SKM-1 (cell line): ENCODE results near the gene GATA2.

Experiments used
- DNase-seq: peaks from one replicate; lab custom pipeline; 2025; ENCODE audit not compliant: unreplicated experiment; lab: John Stamatoyannopoulos, UW

GATA2 gene

DNA sequence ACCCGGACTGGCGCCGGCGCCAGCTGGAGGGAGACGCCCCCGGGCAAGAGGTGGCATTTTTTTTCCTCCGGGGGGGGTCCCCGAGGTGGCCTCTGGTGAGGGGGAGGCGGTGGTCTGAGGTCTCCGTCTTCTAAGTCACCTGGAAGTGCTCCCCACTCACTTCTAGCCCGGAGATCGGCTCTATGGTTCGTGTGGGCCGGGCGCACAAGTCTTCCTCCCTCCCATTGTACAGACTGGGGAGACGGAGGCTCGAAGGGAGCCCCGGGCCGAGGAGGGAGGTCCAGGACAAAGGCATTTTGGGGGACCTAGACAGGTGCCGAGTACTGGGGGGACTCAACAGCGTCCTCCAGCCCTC, 4.4 kb downstream of the GATA2 start:
- no peak for DNase-seq

DNA sequence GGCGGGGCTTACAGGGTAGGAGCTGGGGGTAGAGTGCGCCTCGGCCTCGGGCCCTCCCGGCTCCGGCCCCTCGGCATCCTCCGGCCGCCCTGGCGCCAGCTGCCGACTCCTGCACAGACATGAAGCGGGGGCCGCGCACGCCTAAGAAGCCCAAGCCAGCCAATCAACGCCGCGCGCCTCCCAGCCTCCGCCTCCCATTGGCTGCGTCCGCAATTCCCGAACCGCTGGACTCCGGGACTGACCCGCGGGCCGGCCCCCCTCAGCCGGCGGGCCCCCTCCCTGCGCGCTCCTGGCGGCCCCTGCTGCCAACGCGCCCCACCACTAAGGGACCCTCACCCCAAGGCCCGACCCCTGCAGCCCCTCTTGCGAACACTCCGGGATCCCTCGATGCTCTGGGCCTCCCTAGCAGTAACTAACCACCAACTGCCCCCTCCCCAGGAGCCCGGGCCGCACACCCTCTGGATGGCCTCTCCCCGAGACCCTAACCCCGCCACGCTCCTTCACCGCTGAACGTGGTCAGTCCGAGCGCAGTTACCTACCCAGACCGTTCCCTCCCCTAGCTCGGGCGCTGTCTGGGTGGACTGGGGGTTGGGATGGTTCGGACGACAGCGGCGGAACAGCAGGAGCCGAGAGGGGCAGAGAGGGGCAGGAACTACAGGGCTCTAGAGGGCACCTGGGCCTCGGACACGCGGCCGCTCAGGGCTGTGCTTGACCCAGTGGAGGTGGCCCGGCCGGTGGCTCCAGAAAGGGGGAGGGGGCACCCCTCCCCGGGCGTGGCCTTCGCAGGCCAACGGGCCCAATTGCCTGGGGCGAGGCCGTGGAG, 5.0 kb downstream of the GATA2 start:
- no peak for DNase-seq

DNA sequence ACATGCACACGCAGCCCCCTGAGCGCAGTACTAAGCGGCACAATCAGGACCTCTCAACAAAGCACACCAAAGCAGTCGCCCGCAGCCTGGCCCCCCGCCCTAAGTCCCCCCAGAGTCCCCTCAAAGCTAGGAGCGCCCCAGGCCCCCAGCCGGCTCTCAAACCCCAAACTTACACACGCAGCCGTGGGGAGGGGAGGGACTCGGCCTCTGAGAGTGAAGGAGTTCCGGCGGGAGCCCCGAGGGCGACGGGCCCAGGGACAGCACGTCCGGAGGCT, 5.5 kb downstream of the GATA2 start:
- DNase-seq, result no peak

DNA sequence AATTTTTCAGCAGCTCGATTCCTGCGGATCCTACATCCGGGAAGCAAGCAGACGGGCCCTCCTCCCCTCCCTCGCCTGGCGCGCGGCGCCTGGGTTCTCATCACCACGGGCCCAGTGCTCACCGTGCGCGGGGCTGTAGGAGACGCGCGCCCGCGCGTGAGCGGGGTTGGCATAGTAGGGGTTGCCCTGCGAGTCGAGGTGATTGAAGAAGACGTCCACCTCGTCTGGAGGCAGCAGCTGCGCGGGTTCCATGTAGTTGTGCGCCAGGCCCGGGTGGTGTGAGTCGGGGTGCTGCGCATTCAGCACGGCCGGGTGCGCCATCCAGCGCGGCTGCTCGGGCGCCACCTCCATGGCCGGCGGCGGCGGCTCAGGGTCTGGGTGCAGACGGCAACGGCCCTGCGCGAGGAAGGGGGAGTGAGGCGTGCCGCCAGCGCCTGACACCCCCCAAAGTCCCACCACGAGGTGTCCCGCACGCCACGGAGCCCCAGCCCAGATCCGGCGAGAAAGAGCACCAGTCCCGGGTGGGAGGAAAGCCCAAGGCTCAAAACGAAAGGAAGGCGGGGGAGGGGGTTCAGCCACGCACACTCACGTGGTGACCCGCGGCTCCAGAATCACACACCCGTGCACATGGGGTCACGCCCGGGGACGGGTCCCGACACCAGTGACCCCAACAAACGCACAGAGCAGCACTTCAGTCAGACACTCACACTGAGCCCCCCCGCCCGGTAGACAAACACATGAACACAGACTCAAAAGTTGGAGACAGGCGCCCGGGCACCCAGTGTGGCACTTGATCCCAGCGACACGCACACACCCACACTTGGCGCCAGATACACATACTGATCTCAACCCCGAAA, 6.1 kb downstream of the GATA2 start:
- DNase-seq, result no peak

DNA sequence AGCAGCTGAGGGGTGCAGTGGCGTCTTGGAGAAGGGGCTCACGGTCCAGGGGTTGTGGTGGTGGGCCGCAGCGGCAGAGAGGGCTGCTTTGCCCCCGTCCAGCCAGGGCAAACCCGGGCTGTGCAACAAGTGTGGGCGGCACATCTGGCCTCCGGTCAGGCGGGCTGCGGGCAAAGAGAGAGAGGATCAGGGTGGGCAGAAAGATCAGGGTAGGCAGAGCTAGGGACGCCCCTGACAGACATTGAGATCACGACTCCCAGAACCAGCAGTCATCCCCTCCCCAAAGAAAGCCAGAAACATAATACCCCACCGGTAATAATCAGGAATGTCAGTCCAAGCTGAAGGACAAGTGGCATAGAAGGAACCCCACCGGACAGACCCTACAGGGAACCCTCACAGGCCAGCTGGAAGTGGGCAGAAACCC, 6.8 kb downstream of the GATA2 start:
- no peak for DNase-seq

DNA sequence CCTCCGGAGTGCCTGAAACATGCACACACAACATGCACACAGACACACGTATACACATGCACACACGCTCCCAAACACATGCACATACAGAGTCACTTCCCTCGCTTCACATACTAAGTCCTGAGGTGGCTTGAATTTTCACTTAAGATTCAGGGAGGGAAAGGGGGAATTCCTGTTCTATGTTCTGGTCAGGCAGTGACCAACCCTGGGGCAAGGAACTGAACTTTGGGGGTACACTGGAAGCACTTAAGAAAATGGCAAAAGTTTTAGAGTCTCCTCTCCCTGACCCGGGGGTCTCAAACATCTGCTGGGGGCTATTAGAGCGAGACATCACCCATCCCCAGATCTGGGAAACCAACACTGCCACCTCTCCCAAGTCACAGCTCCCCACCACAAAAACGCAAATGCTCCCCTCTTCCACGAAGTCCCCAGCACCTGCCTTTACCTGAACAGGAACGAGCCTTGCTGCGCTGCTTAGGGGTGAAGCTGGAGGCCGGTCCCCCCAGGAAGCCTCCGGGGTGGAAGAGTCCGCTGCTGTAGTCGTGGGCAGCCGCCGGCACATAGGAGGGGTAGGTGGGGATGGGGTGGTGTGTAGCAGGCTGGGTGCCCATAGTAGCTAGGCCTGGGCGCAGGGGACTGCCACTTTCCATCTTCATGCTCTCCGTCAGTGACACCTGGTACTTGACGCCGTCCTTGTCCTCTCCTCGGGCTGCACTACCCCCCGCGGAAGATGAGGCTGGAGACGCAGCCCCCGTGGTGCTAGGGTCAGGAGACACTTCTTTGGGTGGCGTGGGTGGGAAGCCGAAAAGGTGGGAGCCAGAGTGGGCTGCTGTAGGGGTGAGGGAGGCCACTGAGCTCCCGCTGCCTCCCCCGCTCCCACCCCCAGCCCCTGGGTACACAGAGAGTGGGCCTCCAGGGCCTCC, 7.5 kb downstream of the GATA2 start:
- no peak for DNase-seq

DNA sequence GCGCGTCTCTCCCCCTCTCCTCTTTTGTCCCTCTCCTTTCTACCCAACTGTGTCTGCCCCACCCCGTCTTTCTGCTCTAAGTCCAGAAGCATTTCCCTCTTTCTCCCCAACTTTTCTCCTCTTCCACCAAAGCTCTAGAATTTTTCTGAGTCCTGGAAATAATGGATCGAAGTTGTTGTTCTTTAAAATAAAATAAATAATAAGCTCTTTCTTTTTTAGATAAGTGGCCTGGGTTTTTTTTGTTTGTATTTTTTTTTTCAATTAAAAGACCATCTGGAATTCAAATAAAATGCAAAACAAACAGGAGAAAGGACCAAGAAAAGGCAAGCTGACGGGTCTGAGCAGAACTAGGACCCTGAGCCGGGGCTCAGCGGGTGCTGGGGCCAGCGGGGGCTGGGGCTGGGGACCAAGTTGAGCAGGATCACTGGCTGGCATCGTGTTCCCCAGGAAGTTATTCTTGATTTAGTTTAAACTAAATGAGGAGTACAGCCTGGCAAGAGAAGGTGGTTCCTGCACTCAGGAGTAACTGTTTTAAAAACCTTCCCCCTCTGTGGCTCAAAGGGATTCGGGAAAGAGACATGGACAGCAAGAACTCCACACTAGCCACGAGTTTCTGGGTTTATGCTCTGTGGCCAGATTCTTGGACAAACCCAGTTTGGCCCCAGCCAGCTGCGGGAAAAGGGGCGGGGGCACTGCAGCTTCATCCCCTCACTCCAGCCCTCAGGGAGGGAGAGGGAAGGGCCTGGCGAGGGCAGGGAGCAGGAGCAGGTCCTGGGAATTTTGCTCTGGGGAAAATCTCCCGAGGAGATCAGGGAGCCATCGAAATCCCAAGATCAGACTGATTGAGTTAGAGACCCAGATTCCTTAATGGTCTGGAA, 8.4 kb downstream of the GATA2 start:
- DNase-seq, result no peak

DNA sequence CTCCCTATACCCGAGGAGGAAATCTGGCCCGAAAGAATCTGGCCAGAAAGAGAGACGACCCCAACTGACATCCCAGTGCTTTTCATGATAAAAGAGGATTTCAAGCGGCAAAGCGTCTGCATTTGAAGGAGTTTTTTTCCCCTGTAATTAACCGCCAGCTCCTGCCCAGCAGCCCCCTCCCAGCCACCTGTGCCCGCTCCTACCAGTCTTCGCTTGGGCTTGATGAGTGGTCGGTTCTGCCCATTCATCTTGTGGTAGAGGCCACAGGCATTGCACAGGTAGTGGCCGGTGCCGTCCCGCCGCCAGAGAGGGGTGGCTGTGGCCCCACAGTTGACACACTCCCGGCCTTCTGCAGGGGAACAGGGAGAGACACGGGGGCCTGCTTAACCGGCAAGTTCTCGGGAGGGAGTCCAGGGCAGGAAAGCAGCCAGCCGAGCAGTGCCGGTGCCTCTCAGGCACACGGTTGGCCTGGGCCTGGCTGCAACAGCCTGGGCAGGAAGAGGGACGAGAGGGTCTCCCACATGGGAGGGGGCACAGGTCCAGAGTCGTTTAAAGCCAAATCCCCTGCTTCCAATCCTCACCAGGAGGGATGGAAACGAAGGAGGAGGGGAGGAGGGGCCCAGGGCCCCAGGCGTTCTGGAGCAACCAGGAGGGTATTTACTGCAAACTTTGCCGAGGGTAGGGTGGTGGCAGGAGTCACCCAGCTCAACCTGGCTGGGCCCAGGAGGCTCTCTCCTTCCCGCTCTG, 9.2 kb downstream of the GATA2 start:
- DNase-seq, result no peak

DNA sequence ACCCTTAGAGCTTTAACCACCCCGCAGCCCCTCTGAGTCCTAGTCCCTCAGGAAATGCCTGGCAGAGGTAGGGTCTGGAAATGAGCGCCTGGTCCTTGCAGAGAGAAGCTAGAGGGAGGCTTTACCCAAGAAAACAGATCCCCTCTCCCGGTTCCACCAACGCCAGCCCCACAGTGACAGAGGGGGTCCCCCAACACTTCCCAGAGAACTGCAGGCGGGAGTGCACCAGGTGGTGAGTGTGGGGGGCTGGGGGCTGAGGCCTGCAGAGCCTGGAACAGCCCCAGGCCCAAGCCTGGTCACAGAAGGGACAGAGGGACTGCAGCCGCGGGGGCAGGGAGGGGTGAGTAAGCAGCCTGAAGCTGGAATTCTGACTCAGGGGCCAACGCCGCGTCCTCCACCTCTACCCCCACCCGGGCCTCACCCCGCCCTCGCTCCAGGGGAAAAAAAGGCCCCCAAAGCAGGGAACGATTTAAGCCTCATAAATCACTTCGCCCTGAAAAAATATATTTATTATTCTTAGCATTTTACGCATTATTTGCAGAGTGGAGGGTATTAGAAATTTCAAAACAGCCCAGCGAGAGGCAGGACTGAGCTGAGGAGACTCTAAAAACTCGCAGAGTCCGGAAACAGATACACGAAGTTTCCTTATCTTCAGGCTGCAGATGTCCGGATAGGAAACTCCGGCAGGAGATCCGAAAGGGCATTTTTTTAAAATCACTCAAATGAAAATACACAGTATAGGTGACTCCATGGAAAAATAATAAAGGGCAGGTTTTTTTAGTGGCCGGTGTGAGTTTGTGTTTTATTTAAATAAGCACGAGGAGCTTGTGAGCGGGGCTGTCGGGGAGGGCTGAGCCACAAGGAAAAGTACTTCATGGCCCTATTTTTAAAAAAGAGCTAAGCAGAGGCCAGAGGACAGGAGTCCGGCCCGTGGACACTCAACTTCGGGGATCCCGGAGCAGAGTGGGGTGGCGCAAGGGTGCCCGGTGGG, 10.0 kb downstream of the GATA2 start:
- DNase-seq, result no peak

DNA sequence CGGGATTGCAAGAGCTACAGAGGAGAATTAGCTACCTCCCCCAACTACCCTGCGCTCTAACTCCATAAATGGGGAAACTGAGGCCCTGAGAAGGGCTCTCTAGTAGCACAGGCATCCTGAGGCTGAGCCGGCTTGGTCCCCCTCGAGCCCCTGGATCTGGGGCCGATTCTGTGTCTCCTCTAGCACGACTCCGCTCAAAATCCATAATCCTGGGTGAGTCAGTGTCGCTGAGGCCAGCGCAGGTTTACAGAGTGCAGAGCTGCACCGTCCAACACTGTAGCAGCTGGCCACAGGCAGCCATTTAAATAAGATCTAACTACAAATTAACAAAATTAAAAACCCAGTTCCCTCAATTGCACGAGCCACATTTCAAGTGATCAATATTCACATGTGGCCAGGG, 10.8 kb downstream of the GATA2 start:
- no peak for DNase-seq

DNA sequence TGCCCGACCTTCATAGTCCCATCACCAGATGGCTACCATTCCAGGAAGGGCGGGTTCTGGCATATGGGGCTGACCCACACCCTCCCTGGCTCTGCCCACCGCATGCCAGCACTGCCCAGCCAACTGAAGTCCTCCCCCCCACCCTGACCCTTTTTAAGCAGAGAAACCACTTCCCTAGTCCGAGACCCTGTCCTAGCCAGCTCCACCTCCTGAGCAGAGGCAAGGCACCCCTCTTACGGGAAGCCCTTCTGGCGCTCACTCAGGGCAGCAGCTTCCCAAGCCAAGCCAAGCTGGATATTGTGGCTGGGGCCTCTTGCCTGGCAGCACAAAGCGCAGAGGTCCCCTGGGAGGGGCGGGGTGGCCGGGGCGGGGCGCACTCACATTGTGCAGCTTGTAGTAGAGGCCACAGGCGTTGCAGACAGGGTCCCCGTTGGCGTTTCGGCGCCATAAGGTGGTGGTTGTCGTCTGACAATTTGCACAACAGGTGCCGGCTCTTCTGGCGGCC, 11.5 kb downstream of the GATA2 start:
- DNase-seq, result no peak

DNA sequence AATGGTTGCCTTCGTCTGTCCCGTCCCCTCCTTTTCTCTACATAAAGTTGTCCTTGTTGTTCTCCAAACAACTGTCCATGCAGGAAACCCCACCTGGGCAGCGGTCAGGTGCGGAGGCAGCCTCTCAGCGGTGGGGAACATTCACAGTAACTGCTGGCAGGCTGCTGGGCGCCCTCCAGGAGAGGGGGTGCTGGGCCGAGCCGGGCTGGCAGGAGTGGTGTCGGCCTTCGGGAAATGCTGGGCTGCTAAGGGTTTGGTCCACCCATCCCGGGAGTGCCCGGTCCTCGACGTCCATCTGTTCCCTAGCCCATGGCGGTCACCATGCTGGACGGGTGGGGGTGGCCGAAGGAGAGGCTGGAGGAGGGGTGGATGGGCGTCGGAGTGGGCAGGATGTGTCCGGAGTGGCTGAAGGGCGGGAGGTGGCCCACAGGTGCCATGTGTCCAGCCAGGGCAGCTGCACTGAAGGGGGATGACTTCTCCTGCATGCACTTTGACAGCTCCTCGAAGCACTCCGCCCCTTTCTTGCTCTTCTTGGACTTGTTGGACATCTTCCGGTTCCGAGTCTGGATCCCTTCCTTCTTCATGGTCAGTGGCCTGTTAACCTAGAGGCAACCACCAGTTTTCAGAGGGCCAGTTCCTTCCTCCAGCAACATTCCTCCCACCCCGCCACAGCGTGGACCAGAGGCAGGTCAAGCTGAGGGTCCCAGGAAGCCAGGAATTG, 12.1 kb downstream of the GATA2 start:
- DNase-seq, result no peak

DNA sequence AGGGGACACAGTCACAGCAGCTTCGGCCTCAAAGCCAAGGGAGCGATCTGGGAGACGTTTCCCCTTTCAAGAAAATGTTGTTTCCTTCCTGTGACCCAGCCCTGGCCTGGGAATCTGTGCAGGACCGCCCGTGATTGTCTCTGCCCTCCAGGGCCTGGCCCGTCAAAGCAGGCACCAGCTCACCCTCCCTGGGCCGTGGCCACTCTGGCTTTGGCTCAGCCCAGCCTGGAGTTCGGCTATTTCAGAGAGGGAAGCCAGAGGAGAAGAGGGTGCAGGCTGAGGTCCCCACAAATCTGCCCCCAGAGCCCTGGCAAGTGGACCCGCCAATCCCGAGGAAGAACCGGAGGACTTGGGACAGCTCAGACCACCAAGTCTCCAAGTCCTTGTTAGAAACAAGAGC, 12.7 kb downstream of the GATA2 start:
- DNase-seq, result no peak

DNA sequence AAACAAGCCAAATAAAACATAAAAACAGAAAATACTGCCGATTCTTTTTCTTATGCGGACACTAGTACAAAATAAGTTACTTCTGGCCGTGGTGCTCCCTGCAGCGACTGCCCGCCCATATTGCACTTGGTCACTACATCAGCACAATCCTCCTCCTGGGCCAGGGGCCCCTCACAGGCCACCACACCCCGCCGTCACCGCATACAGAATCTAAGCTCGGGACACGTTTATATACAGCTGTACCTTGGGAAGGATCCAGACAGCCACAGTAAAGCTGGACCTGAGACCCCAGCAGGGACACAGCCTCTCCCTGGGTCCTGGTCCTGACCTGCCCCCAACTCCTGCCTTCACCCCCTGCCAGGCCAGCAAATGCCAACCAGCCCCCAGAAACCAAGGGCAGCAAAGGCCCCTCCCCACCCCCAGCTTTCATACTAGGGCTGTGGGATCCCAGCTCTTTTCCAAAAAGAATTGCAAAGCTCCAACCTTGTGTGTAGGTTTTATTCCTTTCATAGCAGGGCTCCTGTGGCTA, 13.4 kb downstream of the GATA2 start:
- DNase-seq, result no peak

DNA sequence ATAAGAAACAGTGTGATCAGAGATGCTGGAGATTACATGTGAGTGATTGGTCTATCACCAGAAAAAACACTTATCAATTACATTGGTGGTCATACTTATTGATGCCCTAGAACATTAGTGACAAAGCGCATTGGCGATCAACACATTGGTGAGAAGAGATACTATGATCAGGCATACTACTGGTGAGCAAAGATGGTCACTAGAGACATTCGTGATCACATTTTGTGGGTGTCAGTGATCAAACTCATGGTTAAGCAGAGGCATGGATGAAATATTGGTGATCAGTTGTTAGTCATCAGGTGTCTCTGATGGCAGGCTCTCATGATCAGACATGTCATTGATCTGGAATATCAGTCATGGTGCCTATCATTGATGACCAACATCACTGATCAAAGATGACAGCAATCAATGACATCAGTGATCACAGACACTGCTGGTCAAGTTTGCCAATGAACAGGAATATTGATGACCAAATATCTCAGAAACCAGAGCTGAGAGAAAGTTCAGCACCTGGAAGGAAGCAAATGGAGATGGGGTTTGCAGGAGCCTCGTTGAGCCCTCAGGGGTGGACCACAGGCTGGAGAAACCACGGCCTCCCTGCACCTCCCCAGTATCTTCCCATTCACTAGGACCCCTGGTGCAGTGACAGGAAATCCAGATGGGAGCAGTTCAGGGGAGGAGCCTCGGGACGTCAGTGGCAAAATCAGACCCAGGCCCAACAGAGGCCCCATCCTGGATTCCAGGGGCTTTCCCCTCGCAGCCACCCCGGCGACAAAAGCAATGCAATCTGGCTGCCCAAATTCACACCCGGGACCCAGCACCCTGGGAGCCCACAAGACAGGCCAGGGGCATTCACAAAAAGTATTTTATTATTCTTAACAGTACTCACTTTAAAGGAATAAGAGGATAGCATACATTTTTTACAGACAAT, 14.2 kb downstream of the GATA2 start:
- DNase-seq, result no peak

DNA sequence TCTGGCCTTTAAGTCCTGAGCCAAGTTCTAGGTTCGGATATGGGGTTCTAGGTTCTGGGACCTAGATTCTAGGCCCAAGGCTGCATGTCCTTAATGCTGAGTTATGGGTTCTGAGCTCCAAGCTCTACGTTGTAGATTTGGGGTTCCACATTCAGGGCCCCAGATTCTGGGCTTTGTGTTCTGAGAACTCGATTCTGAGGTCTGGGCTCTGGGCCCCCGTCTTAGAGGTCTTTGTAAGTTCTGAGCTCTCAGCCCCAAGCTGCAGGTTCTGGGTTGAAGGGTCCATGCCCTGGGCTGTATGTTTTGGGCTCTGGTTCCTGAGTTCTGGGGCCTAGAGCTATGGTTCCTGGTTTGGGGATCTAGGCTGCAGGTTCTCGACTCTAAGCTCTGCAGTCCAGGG, 16.3 kb downstream of the GATA2 start:
- DNase-seq, result no peak

DNA sequence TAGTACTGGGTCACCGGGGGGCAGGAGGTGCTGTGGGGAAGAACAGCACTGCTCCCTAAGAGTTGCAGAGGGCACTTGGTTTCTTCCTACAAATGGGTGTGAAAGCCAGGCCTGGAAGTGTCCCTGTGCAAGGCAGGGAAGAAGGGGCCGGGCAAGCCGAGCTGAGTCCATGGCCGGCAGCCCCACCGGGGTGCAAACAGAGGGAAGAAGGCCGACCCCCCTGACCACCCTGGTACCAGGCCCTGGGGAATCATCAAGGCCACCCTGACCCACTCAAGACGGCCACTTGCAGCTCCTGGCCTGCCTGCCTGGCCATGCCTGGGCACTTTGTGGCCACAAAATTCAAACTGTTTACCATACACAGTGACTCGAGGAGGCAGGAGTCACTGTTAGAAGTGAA, 17.6 kb downstream of the GATA2 start:
- DNase-seq, result no peak
